ENCODE measurements around the gene AHSG.
A peak's percentile ranks its signal among the peaks of the same experiment; 100 is the strongest.

Gene AHSG

GRCh38 chr3:186594591-186595113 lies 18.2 kb upstream of the AHSG start:
- DNase-seq = no peak

GRCh38 chr3:186596568-186597287 lies 16.1 kb upstream of the AHSG start:
- DNase-seq = no peak

GRCh38 chr3:186598108-186598784 lies 14.6 kb upstream of the AHSG start:
- DNase-seq = no peak

GRCh38 chr3:186598794-186599141 lies 14.1 kb upstream of the AHSG start:
- DNase-seq = no peak

- no peak for DNase-seq
Observed at GRCh38 chr3:186599142-186599784, 13.6 kb upstream of the AHSG start.

- no peak for DNase-seq
Observed at GRCh38 chr3:186599785-186600166, 13.1 kb upstream of the AHSG start.

- no peak for DNase-seq
Observed at GRCh38 chr3:186600896-186601295, 12.0 kb upstream of the AHSG start.

GRCh38 chr3:186603159-186603558 lies 9.7 kb upstream of the AHSG start:
- DNase-seq = no peak

GRCh38 chr3:186605078-186605477 lies 7.8 kb upstream of the AHSG start:
- no peak for DNase-seq

- DNase-seq = no peak
Observed at GRCh38 chr3:186605561-186606545, 7.0 kb upstream of the AHSG start.

- DNase-seq = peak; percentile 34
Observed at GRCh38 chr3:186608624-186609215, 4.1 kb upstream of the AHSG start.

- DNase-seq = peak; percentile 29
Observed at GRCh38 chr3:186609247-186609868, 3.5 kb upstream of the AHSG start.

- DNase-seq = no peak
Observed at GRCh38 chr3:186612065-186612464, 795 bp upstream of the AHSG start.

- no peak for DNase-seq
Observed at GRCh38 chr3:186613637-186614265, 891 bp downstream of the AHSG start.

GRCh38 chr3:186614266-186614596 lies 1.4 kb downstream of the AHSG start:
- DNase-seq = no peak

- DNase-seq = peak; percentile 79
Observed at GRCh38 chr3:186614597-186615483, 2.0 kb downstream of the AHSG start.

GRCh38 chr3:186616299-186616617 lies 3.4 kb downstream of the AHSG start:
- DNase-seq = no peak

GRCh38 chr3:186617036-186617946 lies 4.4 kb downstream of the AHSG start:
- DNase-seq = peak; percentile 97

- DNase-seq = no peak
Observed at GRCh38 chr3:186618318-186618938, 5.6 kb downstream of the AHSG start.

Measured in RPMI8226 (cell line).